Fibroblast of skin of back (primary cell): ENCODE data around the gene FIBCD1.

Experiments used
- DNase-seq: peaks from one replicate; pipeline ENCODE4 v3.0.0-alpha.2; 2013

The FIBCD1 gene

DNA sequence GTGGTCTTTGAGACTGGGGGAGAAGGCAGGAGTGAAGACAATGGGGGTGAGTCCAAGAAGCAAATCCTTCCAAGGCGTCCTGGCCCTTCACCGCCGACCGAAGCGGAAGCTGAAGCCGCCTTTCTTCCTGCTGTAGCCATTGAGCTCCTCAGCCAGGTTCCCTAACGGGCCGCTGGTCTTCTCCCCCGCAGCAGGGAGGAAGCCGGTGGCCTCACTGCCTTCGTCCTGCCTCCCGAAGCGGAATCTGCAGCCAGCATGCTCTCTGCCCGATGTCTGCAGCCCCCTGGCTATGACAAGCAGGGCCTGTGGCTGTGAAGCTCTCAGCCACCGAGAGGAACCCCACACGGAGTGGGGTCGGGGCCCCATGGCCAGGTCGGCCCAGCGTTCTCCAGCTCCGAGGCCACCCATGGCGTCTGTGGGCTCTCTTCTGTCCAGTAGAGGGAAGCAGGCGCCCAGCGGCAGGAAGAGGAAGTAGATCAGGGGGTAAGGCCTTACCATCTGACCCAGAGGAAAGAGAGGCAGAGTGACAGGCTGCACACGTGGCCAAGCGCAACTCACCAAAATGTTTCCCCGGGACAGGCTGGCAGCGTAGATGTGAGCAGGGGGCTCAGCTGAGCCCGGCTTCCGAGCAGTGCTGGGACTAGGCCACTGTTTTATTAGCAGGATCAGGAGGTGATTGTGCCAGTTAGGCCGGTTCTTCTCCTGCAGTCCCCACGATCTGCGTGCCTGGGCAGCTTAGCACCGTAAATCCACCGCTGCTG lies 45.5 kb downstream of the FIBCD1 start:
- DNase-seq: no peak

GRCh38 chr9:130892477-130893304 lies 46.4 kb downstream of the FIBCD1 start:
- no peak for DNase-seq

DNA sequence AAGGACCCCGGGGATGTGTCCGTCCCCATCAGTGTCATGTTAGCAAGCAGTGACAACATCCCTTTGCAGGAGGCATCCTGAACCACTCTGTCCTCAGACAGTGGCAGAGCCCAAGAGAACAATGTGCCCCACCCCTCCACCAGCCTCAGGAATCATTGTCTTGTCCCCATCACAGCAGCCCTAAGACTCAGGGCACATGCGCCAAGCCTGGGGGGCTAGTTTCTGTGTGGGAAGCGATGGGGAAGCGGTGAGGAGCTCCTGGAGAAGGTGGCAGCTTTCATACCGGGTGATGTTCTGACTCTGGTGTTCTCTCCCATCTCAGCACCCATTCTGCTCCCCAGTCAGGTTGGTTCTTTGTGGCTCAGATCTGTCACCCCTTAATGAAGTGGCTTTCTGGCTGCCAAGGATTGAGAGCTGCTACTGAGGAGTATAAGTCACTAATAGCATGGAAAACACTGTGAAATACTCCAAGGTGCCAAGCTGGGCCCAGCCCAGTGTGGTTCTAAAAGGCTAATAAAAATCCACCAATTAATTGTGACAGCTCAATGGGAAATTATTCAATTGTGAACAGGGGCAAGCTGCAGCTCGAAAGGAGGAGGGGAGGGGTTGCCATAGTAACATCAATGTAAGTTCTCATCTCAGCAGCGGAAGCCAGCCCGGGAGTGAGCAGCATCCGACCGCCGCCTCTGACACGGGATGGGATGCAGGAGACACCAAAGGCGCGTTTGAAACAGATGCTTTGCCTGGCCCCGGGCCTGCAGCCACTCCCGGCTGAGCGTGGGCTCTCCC lies 47.2 kb downstream of the FIBCD1 start:
- no peak for DNase-seq

DNA sequence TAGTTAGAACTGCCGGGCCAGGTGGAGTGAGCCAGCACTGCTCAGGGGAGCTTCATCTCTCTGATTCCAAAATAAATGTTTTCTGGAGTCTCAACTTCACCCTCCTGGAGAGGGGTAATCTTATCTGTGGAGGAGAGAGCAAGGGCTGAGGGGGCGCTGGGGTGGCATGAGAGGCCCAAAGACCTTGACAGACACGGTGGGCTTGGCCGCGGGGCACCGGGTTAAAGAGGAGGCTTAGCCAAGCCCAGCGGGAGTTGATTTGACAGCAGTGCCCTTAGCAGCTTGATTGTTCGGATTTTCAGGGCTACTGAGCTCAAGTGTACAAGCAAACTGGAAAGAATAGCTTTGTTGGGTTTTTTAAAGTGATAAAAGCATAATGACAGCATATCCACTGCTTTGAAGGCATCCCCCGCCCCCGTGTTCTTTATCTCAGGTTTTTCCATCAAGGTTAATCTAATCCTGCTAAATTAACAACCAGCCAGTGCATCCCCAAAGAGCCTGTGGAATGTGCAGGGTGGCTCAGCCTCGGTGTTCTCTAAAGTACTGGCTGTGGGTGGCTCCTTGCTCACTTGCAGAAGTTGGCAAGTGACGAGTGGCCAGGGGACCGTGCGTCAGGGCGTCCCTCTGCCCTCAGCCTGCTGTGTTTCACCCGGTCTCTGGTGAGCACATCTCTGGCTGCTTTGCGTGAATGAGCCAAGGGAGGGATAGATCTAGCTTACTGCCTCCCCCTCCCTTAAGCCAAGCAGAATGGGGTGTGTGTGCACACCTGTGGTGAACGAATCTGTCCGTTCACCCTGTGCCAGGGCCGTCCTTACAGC lies 48.0 kb downstream of the FIBCD1 start:
- no peak for DNase-seq

DNA sequence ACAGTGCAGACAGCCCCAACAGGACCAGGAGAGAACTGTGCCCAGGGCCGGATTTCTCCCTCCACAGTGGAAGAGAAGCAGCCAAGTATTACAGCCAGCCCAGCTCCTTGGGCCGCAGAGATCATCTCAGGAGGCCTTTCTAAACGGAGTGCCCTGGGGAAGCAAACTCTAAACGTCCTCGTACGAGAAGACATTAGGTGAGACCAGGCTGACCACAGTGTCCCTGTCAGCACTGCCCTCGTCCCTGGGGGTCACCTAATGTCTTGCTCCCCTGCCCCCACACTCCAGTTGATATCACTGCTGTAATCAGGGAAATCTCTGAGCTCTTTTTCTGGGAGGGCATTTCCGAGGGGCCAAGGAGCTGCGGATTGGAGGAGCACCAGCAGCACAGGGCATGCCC lies 48.9 kb downstream of the FIBCD1 start:
- DNase-seq: no peak

DNA sequence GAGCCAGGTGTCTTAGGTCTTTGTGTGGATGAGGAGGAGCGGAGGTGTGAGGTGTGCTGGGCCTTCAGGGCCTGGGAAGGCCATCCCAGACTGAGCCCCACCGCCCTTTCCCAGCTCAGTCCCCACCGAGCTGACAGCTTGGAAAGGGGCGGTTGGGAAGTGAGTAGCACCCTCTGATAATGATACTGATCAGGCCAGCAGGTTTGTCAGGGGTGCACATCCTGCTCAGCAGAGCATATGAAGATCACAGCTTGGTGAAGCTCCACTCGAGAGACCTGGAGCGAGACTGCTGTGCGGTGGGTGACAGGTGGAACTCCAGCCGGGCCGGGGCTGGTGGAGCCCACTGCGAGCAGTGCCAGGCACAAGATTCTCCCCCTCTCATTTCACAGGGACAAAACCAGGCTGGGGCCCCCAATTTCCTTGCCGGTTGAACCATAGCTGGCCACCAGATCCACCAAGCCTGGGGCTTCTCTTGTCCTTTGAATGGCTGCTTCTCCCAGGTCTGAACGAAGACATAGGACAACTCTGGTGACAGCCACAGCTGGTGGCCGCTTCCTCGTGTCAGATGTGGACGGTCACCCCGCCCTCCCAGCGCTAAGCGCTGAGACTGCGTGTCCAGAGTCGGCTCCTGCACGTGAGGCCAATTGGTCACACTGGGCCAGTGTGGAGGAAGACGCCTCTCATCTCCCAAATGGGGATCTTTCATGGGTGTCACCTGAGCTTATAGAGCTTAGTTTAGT lies 50.7 kb downstream of the FIBCD1 start:
- no peak for DNase-seq

DNA sequence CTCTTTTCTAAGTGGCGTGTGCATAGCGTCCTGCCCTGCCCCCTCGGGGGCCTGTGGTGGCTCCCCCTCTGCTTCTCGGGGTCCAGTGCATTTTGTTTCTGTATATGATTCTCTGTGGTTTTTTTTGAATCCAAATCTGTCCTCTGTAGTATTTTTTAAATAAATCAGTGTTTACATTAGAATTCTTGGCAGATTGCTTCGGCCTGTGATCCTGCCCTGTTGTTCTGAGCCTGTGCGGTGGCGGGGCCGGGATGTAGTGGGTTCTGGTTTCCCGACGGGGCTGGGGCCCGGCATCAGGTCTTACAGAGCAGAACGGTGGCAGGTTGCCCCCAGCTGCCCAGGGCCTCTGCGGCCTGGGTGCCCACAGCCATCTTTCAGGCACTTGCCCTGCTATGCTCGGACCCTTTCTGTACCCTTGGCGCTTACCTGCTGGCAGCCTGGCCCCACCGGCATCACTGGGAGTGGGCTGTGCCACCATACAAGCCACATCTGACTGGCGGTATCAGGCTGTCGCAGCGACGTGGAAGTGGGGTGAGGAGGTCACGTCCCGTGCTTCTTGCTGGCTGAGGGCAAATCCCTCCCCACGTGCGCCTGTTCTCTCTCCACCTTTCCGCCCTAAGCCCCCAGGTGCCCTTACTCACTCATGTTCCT lies 51.4 kb downstream of the FIBCD1 start:
- DNase-seq: no peak

DNA sequence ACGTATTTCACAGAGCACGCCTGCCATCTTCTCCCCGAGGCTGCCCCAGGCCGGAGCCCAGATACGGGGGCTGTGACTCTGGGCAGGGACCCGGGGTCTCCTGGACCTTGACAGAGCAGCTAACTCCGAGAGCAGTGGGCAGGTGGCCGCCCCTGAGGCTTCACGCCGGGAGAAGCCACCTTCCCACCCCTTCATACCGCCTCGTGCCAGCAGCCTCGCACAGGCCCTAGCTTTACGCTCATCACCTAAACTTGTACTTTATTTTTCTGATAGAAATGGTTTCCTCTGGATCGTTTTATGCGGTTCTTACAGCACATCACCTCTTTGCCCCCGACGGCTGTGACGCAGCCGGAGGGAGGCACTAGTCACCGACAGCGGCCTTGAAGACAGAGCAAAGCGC lies 52.1 kb downstream of the FIBCD1 start:
- no peak for DNase-seq

- no peak for DNase-seq
Observed at GRCh38 chr9:130885484-130886375, 53.3 kb downstream of the FIBCD1 start.

DNA sequence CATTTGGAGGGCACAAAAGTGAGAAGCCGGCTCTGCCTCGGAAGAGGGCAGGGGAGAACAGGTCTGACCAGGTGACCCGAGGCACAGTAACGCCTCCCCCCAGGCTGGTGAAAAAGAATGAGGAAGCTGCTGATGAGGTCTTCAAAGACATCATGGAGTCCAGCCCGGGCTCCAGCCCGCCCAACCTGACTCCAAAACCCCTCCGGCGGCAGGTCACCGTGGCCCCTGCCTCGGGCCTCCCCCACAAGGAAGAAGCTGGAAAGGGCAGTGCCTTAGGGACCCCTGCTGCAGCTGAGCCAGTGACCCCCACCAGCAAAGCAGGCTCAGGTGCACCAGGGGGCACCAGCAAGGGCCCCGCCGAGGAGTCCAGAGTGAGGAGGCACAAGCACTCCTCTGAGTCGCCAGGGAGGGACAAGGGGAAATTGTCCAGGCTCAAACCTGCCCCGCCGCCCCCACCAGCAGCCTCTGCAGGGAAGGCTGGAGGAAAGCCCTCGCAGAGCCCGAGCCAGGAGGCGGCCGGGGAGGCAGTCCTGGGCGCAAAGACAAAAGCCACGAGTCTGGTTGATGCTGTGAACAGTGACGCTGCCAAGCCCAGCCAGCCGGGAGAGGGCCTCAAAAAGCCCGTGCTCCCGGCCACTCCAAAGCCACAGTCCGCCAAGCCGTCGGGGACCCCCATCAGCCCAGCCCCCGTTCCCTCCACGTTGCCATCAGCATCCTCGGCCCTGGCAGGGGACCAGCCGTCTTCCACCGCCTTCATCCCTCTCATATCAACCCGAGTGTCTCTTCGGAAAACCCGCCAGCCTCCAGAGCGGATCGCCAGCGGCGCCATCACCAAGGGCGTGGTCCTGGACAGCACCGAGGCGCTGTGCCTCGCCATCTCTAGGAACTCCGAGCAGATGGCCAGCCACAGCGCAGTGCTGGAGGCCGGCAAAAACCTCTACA lies 54.2 kb downstream of the FIBCD1 start:
- no peak for DNase-seq

DNA sequence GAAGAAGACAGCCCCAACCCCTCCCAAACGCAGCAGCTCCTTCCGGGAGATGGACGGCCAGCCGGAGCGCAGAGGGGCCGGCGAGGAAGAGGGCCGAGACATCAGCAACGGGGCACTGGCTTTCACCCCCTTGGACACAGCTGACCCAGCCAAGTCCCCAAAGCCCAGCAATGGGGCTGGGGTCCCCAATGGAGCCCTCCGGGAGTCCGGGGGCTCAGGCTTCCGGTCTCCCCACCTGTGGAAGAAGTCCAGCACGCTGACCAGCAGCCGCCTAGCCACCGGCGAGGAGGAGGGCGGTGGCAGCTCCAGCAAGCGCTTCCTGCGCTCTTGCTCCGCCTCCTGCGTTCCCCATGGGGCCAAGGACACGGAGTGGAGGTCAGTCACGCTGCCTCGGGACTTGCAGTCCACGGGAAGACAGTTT lies 54.9 kb downstream of the FIBCD1 start:
- no peak for DNase-seq

- no peak for DNase-seq
Observed at GRCh38 chr9:130883479-130883878, 55.6 kb downstream of the FIBCD1 start.

- no peak for DNase-seq
Observed at GRCh38 chr9:130882696-130883225, 56.3 kb downstream of the FIBCD1 start.

DNA sequence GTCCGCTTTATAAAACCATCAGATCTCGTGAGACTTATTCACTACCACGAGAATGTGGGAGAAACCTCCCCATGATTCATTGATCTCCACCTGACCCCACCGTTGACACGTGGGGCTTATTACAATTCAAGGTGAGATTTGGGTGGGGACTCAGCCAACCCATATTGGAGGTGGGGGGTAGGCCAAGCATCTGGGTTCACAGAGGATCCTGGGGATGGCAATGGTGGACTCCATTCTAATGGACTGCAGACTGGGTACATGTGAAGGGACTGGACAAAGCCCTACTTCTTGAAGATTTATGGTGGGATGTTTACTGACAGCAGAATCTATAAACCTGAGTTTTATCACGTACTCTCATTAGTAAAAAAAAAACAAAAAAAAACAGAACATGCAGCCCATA lies 57.5 kb downstream of the FIBCD1 start:
- DNase-seq: no peak

- DNase-seq: no peak
Observed at GRCh38 chr9:130880599-130881220, 58.3 kb downstream of the FIBCD1 start.

GRCh38 chr9:130879863-130880411 lies 59.1 kb downstream of the FIBCD1 start:
- no peak for DNase-seq

- no peak for DNase-seq
Observed at GRCh38 chr9:130878295-130878694, 60.8 kb downstream of the FIBCD1 start.

DNA sequence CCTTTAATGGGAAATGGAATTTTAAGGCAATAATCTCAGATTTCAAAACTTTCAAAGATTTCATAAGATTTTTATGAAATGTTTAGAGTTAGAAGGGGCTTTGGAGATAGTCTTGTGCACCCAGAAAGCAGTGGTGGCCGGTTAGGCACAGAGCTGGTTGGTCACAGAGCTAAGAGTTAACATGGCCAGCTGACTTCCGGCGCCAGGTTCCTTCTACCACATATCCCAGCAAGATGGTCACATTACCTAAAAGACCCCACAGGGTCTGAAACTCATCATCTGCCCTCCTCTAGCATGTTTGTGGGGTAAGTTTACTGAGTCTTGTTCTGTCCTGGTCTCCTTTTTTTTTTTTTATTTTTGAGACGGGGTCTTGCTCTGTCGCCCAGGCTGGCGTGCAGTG lies 61.7 kb downstream of the FIBCD1 start:
- no peak for DNase-seq
